ENCODE measurements around the gene GATD1. TPM values are rescaled to one million over a fixed set of nuclear protein-coding genes. Genes with fewer than 3 reads are reported as not detected.

Gene GATD1
- total RNA-seq, 2 donors from 2014 or later: 14.0 to 28.7 TPM

DNA sequence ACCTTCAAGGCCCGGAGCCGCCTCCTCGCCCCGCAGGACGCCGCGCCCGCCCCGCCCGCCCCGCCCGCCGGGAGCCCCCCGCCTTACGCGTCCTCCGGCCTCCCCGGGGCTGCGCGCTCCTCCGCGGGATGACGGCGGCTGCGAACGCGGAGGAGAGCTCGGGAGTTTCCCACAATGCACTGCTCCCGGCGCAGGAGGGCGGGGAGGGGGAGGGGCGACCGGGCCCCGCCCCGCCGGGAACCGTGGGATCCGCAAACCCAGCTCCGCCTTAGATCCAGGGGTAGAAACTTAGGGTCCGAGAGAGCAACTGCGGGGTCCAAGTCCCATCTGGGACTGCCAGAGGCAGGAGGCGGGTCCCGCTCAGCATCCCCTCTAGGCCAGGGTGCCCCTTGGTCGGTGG, 12.7 kb upstream of the GATD1 start, which contains the start of gene CEND1:
CEND1 (minus strand) TSS at position 148 of the 400 bp plus-strand sequence. CDS start 1,514 bp downstream, outside the sequence.
- no peak for ATAC-seq
- no peak for DNase-seq
- Histone ChIP-seq H3K4me1 (peaks cover 28% of the 10 kb centered on the region), H3K4me3 (no peak within 1 kb of the TSS), H3K27ac (no peak within 1 kb of the TSS), H3K27me3 (no peaks in the 10 kb centered on the region), H3K9me3 (no peaks in the 10 kb centered on the region), H3K36me3 (replicated peaks in 1 of 2; ENCODE audit: insufficient read depth in 1 of 2, low read depth in 2 of 2) (peaks cover 0 to 5% of the 10 kb centered on the region in 2 donors)
- 7% methylated on average over 41 of the region's 44 CpGs; no CpG with 5 or more reads in 1 of the 2 donors for WGBS, 2 donors
- TF ChIP-seq POLR2A (IDR thresholded peaks at IDR 0.05): peak in 1 of 3 donors; percentile 2
- TF ChIP-seq CTCF (IDR thresholded peaks at IDR 0.05): no peak
- intact Hi-C loops (cut with DNase I): no loop called here

DNA sequence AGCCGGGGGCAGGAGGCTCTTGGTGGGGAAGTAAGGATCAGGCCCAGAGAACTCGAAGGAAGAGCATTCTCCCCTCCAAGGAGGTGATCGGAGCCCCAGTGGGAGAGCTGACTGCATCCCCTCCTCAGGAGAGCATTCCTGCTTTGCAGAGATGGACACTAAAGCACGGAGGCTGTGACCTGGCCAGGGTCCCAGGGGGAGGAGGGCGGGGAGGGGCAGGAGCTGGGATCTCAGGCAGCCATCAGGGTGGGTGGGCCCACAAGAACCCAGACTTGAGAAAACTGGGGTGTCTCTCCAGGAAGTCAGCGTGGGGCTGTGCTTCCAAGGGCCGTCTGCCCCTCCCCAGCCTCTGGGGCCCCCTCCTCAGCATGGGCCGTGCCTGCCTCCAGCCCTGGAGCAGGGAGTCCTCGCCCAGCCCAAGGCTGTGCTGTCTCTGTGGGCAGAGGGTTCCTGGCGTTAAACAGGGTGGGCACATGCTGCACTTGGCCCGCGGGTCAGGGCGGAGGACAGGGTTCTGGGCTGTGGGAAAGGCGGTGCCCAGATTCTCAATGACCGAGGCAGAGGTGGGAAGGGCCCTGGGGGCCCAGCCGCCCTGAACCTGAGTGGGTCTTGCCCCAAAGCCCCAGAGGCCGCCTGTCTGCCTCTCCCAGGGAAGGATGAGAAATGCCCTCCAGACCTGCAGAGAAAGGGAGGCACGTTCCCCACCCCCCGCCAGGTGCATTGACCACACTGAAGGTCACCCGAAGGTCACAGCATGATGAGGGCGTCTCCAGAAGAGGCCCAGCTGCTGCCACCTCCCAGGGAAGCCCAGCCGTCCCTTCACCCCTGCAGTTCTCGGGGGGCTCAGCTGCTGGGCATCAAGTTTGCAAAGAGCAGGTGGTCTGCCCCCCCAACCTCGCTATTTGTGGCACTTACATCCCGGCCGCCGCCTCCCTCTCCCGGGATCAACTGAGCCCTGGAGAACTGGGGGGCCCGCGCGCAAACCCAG, 12.0 kb upstream of the GATD1 start:
- TF ChIP-seq CTCF (IDR thresholded peaks at IDR 0.05): no peak
- no peak for TF ChIP-seq POLR2A (IDR thresholded peaks at IDR 0.05)
- intact Hi-C loops (cut with DNase I): no loop called here
- 34 to 66% methylated on average over 5 to 28 of the region's 31 CpGs for WGBS, 2 donors
- H3K4me1 ChIP-seq: peaks cover 21% of the 10 kb centered on the region
- no peak overlapping the region for H3K4me3 ChIP-seq
- no peaks in the 10 kb centered on the region for H3K27me3 ChIP-seq
- DNase-seq (no peak), ATAC-seq (no peak)
- H3K27ac ChIP-seq: no peak overlapping the region
- peaks cover 0 to 5% of the 10 kb centered on the region in 2 donors for H3K36me3 ChIP-seq (replicated peaks in 1 of 2; ENCODE audit: insufficient read depth in 1 of 2, low read depth in 2 of 2)
- no peaks in the 10 kb centered on the region for H3K9me3 ChIP-seq

DNA sequence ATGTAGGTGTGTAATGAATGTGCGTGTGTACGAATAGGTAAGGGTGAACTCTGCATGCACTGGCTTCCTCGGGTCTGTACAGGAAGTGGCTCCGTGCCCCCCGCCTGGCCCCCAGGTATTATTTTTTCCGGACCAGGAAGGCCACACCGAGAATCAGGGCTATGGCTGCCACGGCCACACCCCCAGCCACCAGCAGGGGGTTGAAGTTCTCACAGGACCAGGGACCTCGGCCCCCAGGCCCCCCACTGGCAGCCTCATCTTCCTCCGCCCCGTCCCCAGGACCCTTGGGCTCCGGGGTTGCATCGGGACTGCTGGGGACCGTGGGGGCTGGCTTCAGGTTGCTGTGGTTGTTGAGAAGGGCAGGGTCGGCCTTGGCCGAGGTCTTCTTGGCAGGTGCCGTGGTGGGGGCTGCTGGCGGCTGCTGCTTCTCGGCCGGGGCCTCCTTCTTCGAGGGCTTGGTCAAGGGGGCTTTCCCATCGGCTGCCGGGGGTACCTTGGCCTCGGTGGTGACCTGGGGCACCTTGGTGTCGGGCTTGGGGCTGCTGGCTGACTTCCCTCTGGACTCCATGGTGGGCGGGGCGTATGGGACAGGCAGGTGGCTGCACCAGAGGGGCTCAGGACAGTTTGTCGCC, 10.8 kb upstream of the GATD1 start:
- intact Hi-C loops (cut with DNase I): no loop called here
- no peak overlapping the region for H3K4me3 ChIP-seq
- H3K27me3 ChIP-seq: no peaks in the 10 kb centered on the region
- no peak for TF ChIP-seq POLR2A (IDR thresholded peaks at IDR 0.05)
- H3K9me3 ChIP-seq: no peaks in the 10 kb centered on the region
- no peak for ATAC-seq
- H3K4me1 ChIP-seq: peaks cover 19% of the 10 kb centered on the region
- 53 to 60% methylated on average over 6 to 17 of the region's 28 CpGs for WGBS, 2 donors
- H3K36me3 ChIP-seq (replicated peaks in 1 of 2; ENCODE audit: insufficient read depth in 1 of 2, low read depth in 2 of 2): peaks cover 0 to 5% of the 10 kb centered on the region in 2 donors
- no peak for DNase-seq
- H3K27ac ChIP-seq: no peak overlapping the region

GRCh38 chr11:787084-787675, 9.9 kb upstream of the GATD1 start:
- TF ChIP-seq CTCF (IDR thresholded peaks at IDR 0.05) (no peak), POLR2A (IDR thresholded peaks at IDR 0.05) (no peak)
- Histone ChIP-seq H3K9me3 (no peaks in the 10 kb centered on the region), H3K27me3 (no peaks in the 10 kb centered on the region), H3K36me3 (replicated peaks in 1 of 2; ENCODE audit: insufficient read depth in 1 of 2, low read depth in 2 of 2) (peaks cover 0 to 5% of the 10 kb centered on the region in 2 donors), H3K4me3 (no peak overlapping the region), H3K27ac (no peak overlapping the region), H3K4me1 (peaks cover 13% of the 10 kb centered on the region)
- ATAC-seq (no peak), DNase-seq (no peak)
- intact Hi-C loops (cut with DNase I): no loop called here
- 83 to 93% methylated on average over 11 to 24 of the region's 24 CpGs for WGBS, 2 donors

Data from body of pancreas (tissue), 4 donors.